CD4-positive, alpha-beta T cell (primary cell): ENCODE results near the gene DDX50. TPM values are rescaled to one million over a fixed set of nuclear protein-coding genes. Genes with fewer than 3 reads are reported as not detected.
A peak's percentile ranks its signal among the peaks of the same experiment; 100 is the strongest.

Experiments used
- ATAC-seq: fragments of 200-7000 bp; cut with Tn5 transposase; one replicate; pipeline ENCODE4 v1.10.0; 2022; ENCODE audit warnings: mild to moderate bottlenecking; ENCODE audit not compliant: poor library complexity
- CTCF ChIA-PET: fragments of 350-600 bp; sonication (Branson Sonifier 250); formaldehyde crosslinking; loops from one replicate; lab custom pipeline; 2021; ENCODE audit warnings: antibody characterized with exemption, inconsistent platforms; lab: Charles Lee
- POLR2A ChIA-PET: fragments of 350-600 bp; sonication (Branson Sonifier 250); formaldehyde crosslinking; loops from one replicate; lab custom pipeline; 2021; ENCODE audit warnings: antibody characterized with exemption, inconsistent platforms; lab: Charles Lee
- DNase-seq, 14 experiments: peaks; one replicate each; pipeline ENCODE4 v3.0.0-alpha.2; 2013 to 2020; ENCODE audit warnings: mixed read lengths in 2 of 14
- H3K27ac ChIP-seq, 2 donors: one replicate each; pipeline versions ENCODE4 v1.5.1 to v1.7.0; 2013; ENCODE audit warnings: low read length in 2 of 2, low read depth in 1 of 2, mild to moderate bottlenecking in 1 of 2
- H3K27me3 ChIP-seq, 2 experiments: 1 replicate in 1 of 2; 2 replicates in 1 of 2; pipeline versions ENCODE4 v1.6.1 to v1.7.0; 2013; ENCODE audit warnings: low read length in 2 of 2, control low read depth in 1 of 2, mild to moderate bottlenecking in 1 of 2, moderate library complexity in 1 of 2; ENCODE audit not compliant: insufficient read depth in 2 of 2, control insufficient read depth in 1 of 2
- H3K36me3 ChIP-seq: one replicate; pipeline ENCODE4 v1.6.1; 2013; ENCODE audit warnings: low read length, control low read depth; ENCODE audit not compliant: insufficient read depth
- H3K4me1 ChIP-seq: one replicate; pipeline ENCODE4 v1.6.1; 2013; ENCODE audit warnings: low read length, control low read depth; ENCODE audit not compliant: insufficient read depth
- H3K4me3 ChIP-seq: one replicate; pipeline ENCODE4 v1.5.1; 2013; ENCODE audit warnings: mild to moderate bottlenecking, low read length, moderate library complexity
- H3K9me3 ChIP-seq, 2 experiments: 1 replicate in 1 of 2; 2 replicates in 1 of 2; pipeline versions ENCODE4 v1.6.1 to v1.7.0; 2013; ENCODE audit warnings: low read length in 2 of 2, mild to moderate bottlenecking in 2 of 2, control low read depth in 1 of 2, moderate library complexity in 1 of 2; ENCODE audit not compliant: control insufficient read depth in 1 of 2, insufficient read depth in 1 of 2
- H3K27ac Mint-ChIP-seq: one replicate; pipeline ENCODE4 v1.8.0; 2020; ENCODE audit warnings: mixed read lengths
- H3K27me3 Mint-ChIP-seq: one replicate; pipeline ENCODE4 v1.8.0; 2021; ENCODE audit warnings: mixed read lengths
- H3K36me3 Mint-ChIP-seq: one replicate; pipeline ENCODE4 v1.8.0; 2021; ENCODE audit warnings: low read depth, mixed read lengths
- H3K4me1 Mint-ChIP-seq: one replicate; pipeline ENCODE4 v1.8.0; 2021; ENCODE audit warnings: low read depth, mixed read lengths
- H3K4me3 Mint-ChIP-seq: one replicate; pipeline ENCODE4 v1.8.0; 2020; ENCODE audit warnings: mild to moderate bottlenecking, mixed read lengths
- H3K9me3 Mint-ChIP-seq: one replicate; pipeline ENCODE4 v1.8.0; 2020; ENCODE audit warnings: mixed read lengths
- intact Hi-C, 2 experiments: fragments of 100-400 bp; cut with DNase I in 1 of 2; cut with micrococcal nuclease in 1 of 2; formaldehyde crosslinking; loops; one replicate each; pipeline versions ENCODE4 v1.15.1 to v1.9.0; 2023 to 2025; cut with DNase I, micrococcal nuclease
- polyA plus RNA-seq, 2 donors: library from polyadenylated mRNA; unstranded; fragments of 120-200 nt; gene quantifications; one replicate each; pipeline ENCODE4 v1.2.1, GENCODE V29; 2013
- total RNA-seq, 174 experiments: library from RNA in 2 of 174; stranded (reverse) in 2 of 174; gene quantifications; one replicate each; pipeline ENCODE4 v1.2.3 and lab custom pipeline; 2021 to 2026
- TF ChIP-seq, protein P1 (sequence below): fragments of 200-600 bp; IDR thresholded peaks from one replicate; pipeline ENCODE4 v1.8.0; 2022; ENCODE audit warnings: antibody characterized with exemption, mild to moderate bottlenecking

Gene DDX50
- 10 to 100 TPM; 46.8 to 47.5 TPM for total RNA-seq
- polyA plus RNA-seq (2013, experiment 1 of 2): 46.4 TPM
- polyA plus RNA-seq (2013, experiment 2 of 2): 46.3 TPM
- total RNA-seq (lab: John Stamatoyannopoulos, UW): 60.5 to 158 (median 103) reads per million in 172 experiments

DNA sequence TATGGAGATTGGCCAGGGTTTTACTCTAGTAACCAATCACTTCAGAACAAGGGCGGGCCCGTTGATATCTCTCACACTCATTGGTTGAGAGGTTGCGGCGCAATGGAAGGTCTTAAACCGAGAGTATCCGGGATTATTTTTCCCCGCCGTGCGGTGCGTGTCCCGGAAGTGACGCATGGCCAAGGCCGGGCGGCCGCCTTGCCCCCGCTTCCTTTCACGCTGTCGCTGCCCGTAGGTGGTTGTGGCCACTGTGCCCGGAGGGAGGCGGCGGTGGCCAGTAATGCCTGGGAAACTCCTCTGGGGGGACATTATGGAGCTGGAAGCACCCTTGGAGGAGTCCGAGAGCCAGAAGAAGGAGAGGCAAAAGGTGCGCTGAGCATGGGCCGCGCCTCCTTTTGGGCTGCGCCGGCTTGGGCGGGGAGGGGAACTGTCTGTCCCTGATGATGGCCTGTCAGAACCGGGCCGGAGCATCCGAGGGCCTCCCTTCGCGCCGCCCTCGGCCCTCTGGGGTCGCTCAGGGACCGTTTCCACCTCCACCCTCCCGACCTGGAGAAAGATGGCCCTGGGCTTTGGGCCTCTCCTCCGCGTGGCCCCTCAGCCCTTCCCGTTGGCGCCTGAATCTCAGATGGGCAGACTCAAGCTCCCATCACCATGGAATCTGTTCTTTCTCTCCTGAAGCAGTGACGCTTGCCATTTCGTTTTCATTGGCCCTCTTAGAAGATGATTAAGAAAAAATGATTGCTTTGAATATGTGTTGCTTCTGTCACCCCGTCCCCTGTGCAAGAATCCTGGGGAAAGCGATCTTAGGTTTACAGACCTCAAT is at the start of gene DDX50:
TSS of gene DDX50 (plus strand) at position 211 of the 823 bp plus-strand sequence. CDS start at position 281, 70 bp downstream.
- ChIA-PET CTCF (interaction anchor here (1.2 to 1.6 kb wide), 2 partner anchors 54 to 351 kb away, joined by 3 to 5 read pairs; partner anchors contain the start of gene DDX21), POLR2A (interaction anchor here (0.7 to 3.0 kb wide), 12 partner anchors 14 to 1193 kb away, joined by 3 to 24 read pairs (median 4); partner anchors contain the start of genes DDX21, HNRNPH3, PBLD and STOX1)
- Histone ChIP-seq H3K36me3 (peaks cover 1% of the 10 kb centered on the region), H3K27me3 (no peaks in the 10 kb centered on the region), H3K27ac (peak within 1 kb of the TSS; percentile 100), H3K4me1 (peaks cover 41% of the 10 kb centered on the region), H3K4me3 (peak within 1 kb of the TSS; percentile 99), H3K9me3 (no peaks in the 10 kb centered on the region)
- TF ChIP-seq, protein P1, sequence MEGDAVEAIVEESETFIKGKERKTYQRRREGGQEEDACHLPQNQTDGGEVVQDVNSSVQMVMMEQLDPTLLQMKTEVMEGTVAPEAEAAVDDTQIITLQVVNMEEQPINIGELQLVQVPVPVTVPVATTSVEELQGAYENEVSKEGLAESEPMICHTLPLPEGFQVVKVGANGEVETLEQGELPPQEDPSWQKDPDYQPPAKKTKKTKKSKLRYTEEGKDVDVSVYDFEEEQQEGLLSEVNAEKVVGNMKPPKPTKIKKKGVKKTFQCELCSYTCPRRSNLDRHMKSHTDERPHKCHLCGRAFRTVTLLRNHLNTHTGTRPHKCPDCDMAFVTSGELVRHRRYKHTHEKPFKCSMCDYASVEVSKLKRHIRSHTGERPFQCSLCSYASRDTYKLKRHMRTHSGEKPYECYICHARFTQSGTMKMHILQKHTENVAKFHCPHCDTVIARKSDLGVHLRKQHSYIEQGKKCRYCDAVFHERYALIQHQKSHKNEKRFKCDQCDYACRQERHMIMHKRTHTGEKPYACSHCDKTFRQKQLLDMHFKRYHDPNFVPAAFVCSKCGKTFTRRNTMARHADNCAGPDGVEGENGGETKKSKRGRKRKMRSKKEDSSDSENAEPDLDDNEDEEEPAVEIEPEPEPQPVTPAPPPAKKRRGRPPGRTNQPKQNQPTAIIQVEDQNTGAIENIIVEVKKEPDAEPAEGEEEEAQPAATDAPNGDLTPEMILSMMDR: no peak
- H3K36me3 Mint-ChIP-seq: peaks cover 32% of the 10 kb centered on the region
- peak within 1 kb of the TSS; percentile 99 for H3K4me3 Mint-ChIP-seq
- peak within 1 kb of the TSS; percentile 100 for H3K27ac Mint-ChIP-seq
- no peaks in the 10 kb centered on the region for H3K27me3 Mint-ChIP-seq
- DNase-seq (peak; percentile 87 to 98 (median 92)), ATAC-seq (peak; percentile 97)
- no peaks in the 10 kb centered on the region for H3K9me3 Mint-ChIP-seq
- intact Hi-C loops: loop anchor here (1.0 to 10.0 kb wide), 7 partner anchors 55 to 827 kb away; partner anchors contain the start of genes HNRNPH3 (in 2 of the 2), PBLD (in 2 of the 2), CCAR1 (in 1 of the 2) and DDX21 (in 1 of the 2)
- H3K4me1 Mint-ChIP-seq: peaks cover 61% of the 10 kb centered on the region

DNA sequence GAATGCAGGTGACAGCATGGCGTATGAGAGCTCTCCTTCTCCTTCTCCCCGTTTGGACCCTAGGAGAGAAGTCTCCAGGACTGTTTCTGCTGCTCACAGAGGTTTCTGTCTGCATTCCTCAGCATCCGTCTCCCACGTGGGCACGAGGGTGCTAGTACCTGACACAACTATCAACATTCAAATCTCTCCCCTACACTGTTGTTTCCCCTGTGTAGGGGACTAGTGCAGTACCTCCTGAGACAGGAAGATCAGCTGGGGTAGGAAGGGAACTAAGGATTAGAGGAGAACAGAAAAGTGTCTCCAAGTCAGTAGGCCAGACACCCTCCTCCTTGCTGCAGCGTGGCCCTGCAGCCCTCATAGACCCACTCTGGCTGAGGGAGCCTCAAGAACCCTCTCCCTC is 44.8 kb upstream of the DDX50 start:
- Mint-ChIP-seq H3K9me3 (peaks cover 3% of the 10 kb centered on the region), H3K27ac (no peak overlapping the region), H3K27me3 (no peaks in the 10 kb centered on the region), H3K4me3 (no peak overlapping the region), H3K4me1 (no peaks in the 10 kb centered on the region), H3K36me3 (peaks cover 13% of the 10 kb centered on the region)
- ATAC-seq (no peak), DNase-seq (no peak)
- Histone ChIP-seq H3K4me1 (no peaks in the 10 kb centered on the region), H3K9me3 (peaks cover 9 to 27% of the 10 kb centered on the region in 2 experiments), H3K27me3 (no peaks in the 10 kb centered on the region), H3K4me3 (no peak overlapping the region), H3K27ac (no peak overlapping the region), H3K36me3 (no peaks in the 10 kb centered on the region)
- intact Hi-C loops: loop anchor here in 1 of 2 experiments (5.0 kb wide), 1 partner anchor 44 kb away; no protein-coding TSS in a partner anchor
- ChIA-PET CTCF (no interaction called here), POLR2A (no interaction called here)
- TF ChIP-seq, protein P1: no peak

DNA sequence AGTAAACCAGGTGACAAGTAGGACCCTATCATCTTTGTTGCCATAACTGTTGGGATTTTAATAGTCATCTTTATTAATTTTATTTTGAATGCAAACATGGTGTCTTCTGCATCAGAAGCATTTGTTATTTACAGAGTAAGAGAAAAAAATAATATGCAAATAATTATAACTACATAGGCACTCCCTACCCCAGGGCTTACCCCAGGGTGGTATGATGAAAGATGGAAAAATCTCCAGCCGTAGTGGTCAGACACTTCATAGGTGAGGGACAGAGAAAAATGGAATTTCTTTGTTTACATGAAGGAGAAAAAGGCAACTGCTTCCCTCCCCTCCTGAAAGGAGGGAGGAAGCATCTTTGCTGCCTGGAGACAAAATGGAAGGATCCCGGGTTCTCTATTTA is 44.1 kb upstream of the DDX50 start:
- intact Hi-C loops: loop anchor here in 1 of 2 experiments (5.0 kb wide), 1 partner anchor 45 kb away; no protein-coding TSS in a partner anchor
- H3K36me3 ChIP-seq: no peaks in the 10 kb centered on the region
- H3K4me3 ChIP-seq: no peak overlapping the region
- DNase-seq (no peak), ATAC-seq (no peak)
- Mint-ChIP-seq H3K27me3 (no peaks in the 10 kb centered on the region), H3K9me3 (peaks cover 7% of the 10 kb centered on the region), H3K4me1 (no peaks in the 10 kb centered on the region), H3K36me3 (peaks cover 16% of the 10 kb centered on the region), H3K27ac (no peak overlapping the region), H3K4me3 (no peak overlapping the region)
- no peaks in the 10 kb centered on the region for H3K27me3 ChIP-seq
- CTCF ChIA-PET: no interaction called here
- no peaks in the 10 kb centered on the region for H3K4me1 ChIP-seq
- POLR2A ChIA-PET: no interaction called here
- TF ChIP-seq, protein P1: no peak
- no peak overlapping the region for H3K27ac ChIP-seq
- peaks cover 15 to 23% of the 10 kb centered on the region in 2 experiments for H3K9me3 ChIP-seq
